ENCODE measurements around the gene KLHL7.

The KLHL7 gene, protein sequence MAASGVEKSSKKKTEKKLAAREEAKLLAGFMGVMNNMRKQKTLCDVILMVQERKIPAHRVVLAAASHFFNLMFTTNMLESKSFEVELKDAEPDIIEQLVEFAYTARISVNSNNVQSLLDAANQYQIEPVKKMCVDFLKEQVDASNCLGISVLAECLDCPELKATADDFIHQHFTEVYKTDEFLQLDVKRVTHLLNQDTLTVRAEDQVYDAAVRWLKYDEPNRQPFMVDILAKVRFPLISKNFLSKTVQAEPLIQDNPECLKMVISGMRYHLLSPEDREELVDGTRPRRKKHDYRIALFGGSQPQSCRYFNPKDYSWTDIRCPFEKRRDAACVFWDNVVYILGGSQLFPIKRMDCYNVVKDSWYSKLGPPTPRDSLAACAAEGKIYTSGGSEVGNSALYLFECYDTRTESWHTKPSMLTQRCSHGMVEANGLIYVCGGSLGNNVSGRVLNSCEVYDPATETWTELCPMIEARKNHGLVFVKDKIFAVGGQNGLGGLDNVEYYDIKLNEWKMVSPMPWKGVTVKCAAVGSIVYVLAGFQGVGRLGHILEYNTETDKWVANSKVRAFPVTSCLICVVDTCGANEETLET

DNA sequence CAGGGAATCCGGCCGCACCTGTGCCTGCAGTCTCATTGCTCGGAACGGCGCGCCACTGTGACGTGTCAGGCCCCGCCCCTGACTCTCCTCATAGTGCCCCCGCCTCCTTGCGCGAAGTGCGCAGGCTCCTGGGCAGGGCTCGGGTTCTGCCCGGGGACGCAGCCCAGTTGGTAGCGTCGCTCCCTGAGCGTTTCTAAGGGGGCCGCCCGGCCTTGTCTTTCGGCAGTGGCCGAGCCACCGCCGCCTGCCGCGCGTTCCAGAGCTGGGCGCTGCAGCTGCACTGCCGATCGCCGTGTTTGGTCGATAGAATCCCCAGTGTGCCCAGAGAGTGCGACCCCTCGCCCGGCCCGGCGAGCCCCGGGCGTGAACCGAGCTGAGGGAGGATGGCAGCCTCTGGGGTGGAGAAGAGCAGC is at the start of gene KLHL7:
Gene KLHL7 (plus strand): TSS at position 142 of the 413 bp plus-strand sequence. CDS start 242 bp downstream, at position 384.
- Mint-ChIP-seq H3K36me3 (no peaks in the 10 kb centered on the region), H3K9me3 (no peaks in the 10 kb centered on the region), H3K27ac (peak within 1 kb of the TSS; percentile 94), H3K27me3 (no peaks in the 10 kb centered on the region), H3K4me3 (peak within 1 kb of the TSS; percentile 91), H3K4me1 (peaks cover 26% of the 10 kb centered on the region)
- CTCF ChIA-PET: interaction anchor here (1.0 to 2.3 kb wide), 5 partner anchors 18 to 159 kb away, joined by 3 to 9 read pairs (median 3); no protein-coding TSS in a partner anchor
- DNase-seq: peak; percentile 98

DNA sequence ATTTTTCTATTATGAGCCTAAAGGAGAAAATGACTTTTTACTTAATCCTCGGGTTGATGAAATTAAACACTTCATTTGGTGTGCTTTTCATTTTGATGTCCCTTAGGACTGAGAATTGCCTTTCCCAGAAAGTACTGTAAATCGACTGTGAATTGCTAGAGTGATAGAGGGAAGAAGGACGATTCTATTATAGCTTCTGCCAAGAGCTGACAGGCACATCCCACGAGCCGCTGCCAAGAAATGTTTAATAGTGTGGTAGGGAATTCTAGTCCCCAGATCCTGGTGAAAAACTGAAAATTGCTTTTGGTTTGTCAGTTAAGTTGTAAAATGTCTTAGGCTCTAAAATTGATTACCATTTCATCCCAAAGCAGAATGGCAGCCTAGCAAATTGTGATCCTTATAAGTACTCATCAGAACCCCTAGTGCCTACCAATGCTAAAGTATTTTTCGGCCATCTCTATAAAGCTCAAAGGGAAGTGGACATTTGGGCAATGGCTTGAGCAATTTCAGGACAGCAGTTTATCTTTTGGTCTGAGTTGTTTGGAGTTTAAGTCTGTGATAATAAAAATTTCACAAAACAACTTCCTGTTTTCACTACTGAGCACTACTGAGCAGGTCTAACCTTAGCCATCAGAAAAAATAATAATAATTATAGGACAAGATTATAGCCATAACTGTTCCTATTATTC is 47.0 kb upstream of the KLHL7 start:
- CTCF ChIA-PET: interaction anchor here (1.0 to 6.9 kb wide), 4 partner anchors 53 to 503 kb away, joined by 3 to 67 read pairs (median 3); no protein-coding TSS in a partner anchor
- H3K4me1 Mint-ChIP-seq: no peaks in the 10 kb centered on the region
- no peak for DNase-seq
- H3K4me3 Mint-ChIP-seq: no peak overlapping the region
- no peaks in the 10 kb centered on the region for H3K9me3 Mint-ChIP-seq
- no peak overlapping the region for H3K27ac Mint-ChIP-seq
- H3K27me3 Mint-ChIP-seq: peaks cover 5% of the 10 kb centered on the region
- no peaks in the 10 kb centered on the region for H3K36me3 Mint-ChIP-seq

- Mint-ChIP-seq H3K4me1 (no peaks in the 10 kb centered on the region), H3K27ac (no peak overlapping the region), H3K36me3 (no peaks in the 10 kb centered on the region), H3K9me3 (no peaks in the 10 kb centered on the region), H3K27me3 (peaks cover 9% of the 10 kb centered on the region), H3K4me3 (no peak overlapping the region)
- CTCF ChIA-PET: interaction anchor here (1.4 kb wide), 1 partner anchor 497 kb away, joined by 3 read pairs; no protein-coding TSS in a partner anchor
- no peak for DNase-seq
Observed at GRCh38 chr7:23061327-23061726, 44.3 kb upstream of the KLHL7 start.

GRCh38 chr7:23062452-23062851 is 43.1 kb upstream of the KLHL7 start:
- CTCF ChIA-PET: no interaction called here
- Mint-ChIP-seq H3K36me3 (no peaks in the 10 kb centered on the region), H3K9me3 (no peaks in the 10 kb centered on the region), H3K4me3 (no peak overlapping the region), H3K27ac (no peak overlapping the region), H3K27me3 (peaks cover 12% of the 10 kb centered on the region), H3K4me1 (no peaks in the 10 kb centered on the region)
- no peak for DNase-seq

GRCh38 chr7:23065974-23066373 is 39.6 kb upstream of the KLHL7 start:
- H3K9me3 Mint-ChIP-seq: no peaks in the 10 kb centered on the region
- CTCF ChIA-PET: no interaction called here
- no peak overlapping the region for H3K4me3 Mint-ChIP-seq
- no peaks in the 10 kb centered on the region for H3K4me1 Mint-ChIP-seq
- no peak for DNase-seq
- H3K27me3 Mint-ChIP-seq: peaks cover 11% of the 10 kb centered on the region
- H3K27ac Mint-ChIP-seq: no peak overlapping the region
- H3K36me3 Mint-ChIP-seq: no peaks in the 10 kb centered on the region

DNA sequence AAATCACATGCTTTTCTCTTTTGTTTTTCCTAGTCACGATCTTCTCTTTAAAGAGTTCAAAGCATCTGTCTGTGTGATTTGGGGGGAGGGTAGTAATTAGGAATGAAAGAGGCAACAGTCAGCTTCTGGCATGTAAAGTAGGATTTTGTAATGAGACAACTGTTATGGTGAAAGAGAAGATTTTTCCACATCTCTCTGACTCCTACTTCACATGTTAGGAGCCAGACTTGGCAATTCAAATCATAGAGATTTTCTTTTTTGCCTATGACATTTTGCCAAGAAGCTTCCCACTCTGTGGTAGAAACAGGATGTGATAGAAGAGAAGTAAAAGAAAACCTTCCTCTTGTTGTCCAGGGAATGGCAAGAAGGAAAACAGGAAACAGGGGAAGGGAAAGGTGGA is 38.3 kb upstream of the KLHL7 start:
- no peak overlapping the region for H3K27ac Mint-ChIP-seq
- no peak for DNase-seq

DNA sequence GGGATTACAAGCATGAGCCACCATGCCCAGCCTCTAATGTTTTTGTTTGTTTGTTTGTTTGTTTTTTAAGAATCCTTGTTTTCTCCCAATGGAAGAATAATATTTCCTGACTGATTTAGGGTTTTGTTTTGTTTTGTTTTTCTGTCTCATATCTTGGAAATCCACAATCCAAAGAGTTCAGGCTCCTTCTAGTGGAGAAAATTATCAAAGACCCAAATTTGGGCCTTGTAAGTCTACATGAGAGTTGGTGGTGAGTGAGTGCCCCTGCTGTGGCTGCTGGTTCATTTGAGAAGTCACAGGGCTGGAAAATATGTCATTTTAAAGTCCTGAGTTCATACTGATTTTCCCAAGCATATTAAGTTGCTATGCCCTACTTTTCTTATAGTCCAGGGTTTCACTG is 33.5 kb upstream of the KLHL7 start:
- no peaks in the 10 kb centered on the region for H3K4me1 Mint-ChIP-seq
- CTCF ChIA-PET: no interaction called here
- H3K9me3 Mint-ChIP-seq: no peaks in the 10 kb centered on the region
- no peaks in the 10 kb centered on the region for H3K36me3 Mint-ChIP-seq
- H3K27ac Mint-ChIP-seq: no peak overlapping the region
- no peak overlapping the region for H3K4me3 Mint-ChIP-seq
- DNase-seq: no peak
- peaks cover 20% of the 10 kb centered on the region for H3K27me3 Mint-ChIP-seq

More for the DNA sequence above, 38.3 kb upstream of the KLHL7 start:
- no peaks in the 10 kb centered on the region for H3K9me3 Mint-ChIP-seq
- CTCF ChIA-PET: interaction anchor here (0.8 kb wide), 1 partner anchor 19 kb away, joined by 6 read pairs; no protein-coding TSS in a partner anchor
- peaks cover 11% of the 10 kb centered on the region for H3K27me3 Mint-ChIP-seq
- H3K4me3 Mint-ChIP-seq: no peak overlapping the region
- H3K36me3 Mint-ChIP-seq: no peaks in the 10 kb centered on the region
- no peaks in the 10 kb centered on the region for H3K4me1 Mint-ChIP-seq

DNA sequence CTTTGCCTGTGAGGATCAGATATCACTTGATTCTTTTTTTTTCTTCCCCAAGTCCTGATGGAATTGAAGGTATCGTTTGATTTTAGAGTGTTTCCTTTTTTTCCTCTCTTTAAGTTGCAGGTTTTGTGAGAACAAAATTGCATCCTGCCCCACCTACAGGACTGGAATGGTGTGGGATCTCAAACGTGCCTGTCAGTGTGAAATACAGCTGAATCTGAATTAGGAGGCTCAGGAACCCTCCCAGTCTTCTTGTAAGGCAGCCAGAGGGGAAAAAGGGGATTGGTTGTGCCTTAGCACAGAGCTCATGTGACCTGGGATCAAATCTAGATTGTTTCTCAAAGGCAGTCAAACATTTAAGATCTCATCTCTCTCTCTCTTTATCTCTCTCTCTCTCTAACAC is 32.7 kb upstream of the KLHL7 start:
- Mint-ChIP-seq H3K9me3 (no peaks in the 10 kb centered on the region), H3K27me3 (peaks cover 19% of the 10 kb centered on the region), H3K4me1 (no peaks in the 10 kb centered on the region), H3K27ac (no peak overlapping the region), H3K36me3 (no peaks in the 10 kb centered on the region), H3K4me3 (no peak overlapping the region)
- DNase-seq: no peak
- CTCF ChIA-PET: no interaction called here

GRCh38 chr7:23074443-23075261 is 30.9 kb upstream of the KLHL7 start:
- no peak overlapping the region for H3K27ac Mint-ChIP-seq
- no peak overlapping the region for H3K4me3 Mint-ChIP-seq
- no peaks in the 10 kb centered on the region for H3K9me3 Mint-ChIP-seq
- no peak for DNase-seq
- no peaks in the 10 kb centered on the region for H3K36me3 Mint-ChIP-seq
- CTCF ChIA-PET: interaction anchor here (1.2 to 1.3 kb wide), 2 partner anchors 9 to 12 kb away, joined by 4 read pairs; no protein-coding TSS in a partner anchor
- H3K4me1 Mint-ChIP-seq: no peaks in the 10 kb centered on the region
- peaks cover 19% of the 10 kb centered on the region for H3K27me3 Mint-ChIP-seq

- no peak overlapping the region for H3K4me3 Mint-ChIP-seq
- CTCF ChIA-PET: interaction anchor here (1.3 kb wide), 1 partner anchor 9 kb away, joined by 4 read pairs; no protein-coding TSS in a partner anchor
- no peak overlapping the region for H3K27ac Mint-ChIP-seq
Observed at GRCh38 chr7:23075571-23075970, 30.0 kb upstream of the KLHL7 start.

GRCh38 chr7:23076772-23077171 is 28.8 kb upstream of the KLHL7 start:
- H3K4me3 Mint-ChIP-seq: no peak overlapping the region
- H3K4me1 Mint-ChIP-seq: no peaks in the 10 kb centered on the region
- peaks cover 25% of the 10 kb centered on the region for H3K27me3 Mint-ChIP-seq
- DNase-seq: no peak
- H3K36me3 Mint-ChIP-seq: no peaks in the 10 kb centered on the region
- CTCF ChIA-PET: no interaction called here
- no peaks in the 10 kb centered on the region for H3K9me3 Mint-ChIP-seq
- no peak overlapping the region for H3K27ac Mint-ChIP-seq

More at GRCh38 chr7:23075571-23075970, 30.0 kb upstream of the KLHL7 start:
- DNase-seq: no peak
- Mint-ChIP-seq H3K4me1 (no peaks in the 10 kb centered on the region), H3K9me3 (no peaks in the 10 kb centered on the region), H3K36me3 (no peaks in the 10 kb centered on the region), H3K27me3 (peaks cover 22% of the 10 kb centered on the region)

- Mint-ChIP-seq H3K36me3 (no peaks in the 10 kb centered on the region), H3K4me1 (no peaks in the 10 kb centered on the region), H3K9me3 (peaks cover 2% of the 10 kb centered on the region), H3K4me3 (no peak overlapping the region), H3K27ac (no peak overlapping the region), H3K27me3 (no peaks in the 10 kb centered on the region)
- CTCF ChIA-PET: no interaction called here
- DNase-seq: no peak
Observed at GRCh38 chr7:23093111-23093510, 12.5 kb upstream of the KLHL7 start.

DNA sequence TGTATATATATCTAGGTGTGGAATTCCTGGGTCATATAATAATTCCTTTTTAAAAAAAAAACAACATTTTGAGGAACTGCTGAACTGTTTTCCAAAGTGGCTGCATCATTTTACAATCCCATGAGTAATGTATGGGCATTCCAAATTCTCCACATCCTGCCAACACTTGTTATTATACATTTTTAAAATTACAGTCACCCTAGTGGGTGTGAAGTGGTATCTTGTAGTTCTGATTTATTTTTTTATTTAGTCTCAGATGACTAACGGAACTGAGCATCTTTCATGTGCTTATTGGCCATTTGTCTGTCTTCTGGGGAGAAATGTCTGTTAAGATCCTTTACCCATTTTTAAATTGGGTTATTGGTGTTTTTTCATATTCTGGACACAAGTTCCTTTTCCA is 12.0 kb upstream of the KLHL7 start:
- CTCF ChIA-PET: no interaction called here
- Mint-ChIP-seq H3K36me3 (no peaks in the 10 kb centered on the region), H3K27ac (no peak overlapping the region), H3K9me3 (peaks cover 2% of the 10 kb centered on the region), H3K4me1 (no peaks in the 10 kb centered on the region), H3K27me3 (no peaks in the 10 kb centered on the region), H3K4me3 (no peak overlapping the region)
- DNase-seq: no peak
